ENCODE data around the gene SYNE1.
"Not testable (repeated sequence)": the region's sequence is repeated elsewhere in the genome, so short reads cannot be mapped to it uniquely, and the experiment has no call there.

SYNE1 gene

DNA sequence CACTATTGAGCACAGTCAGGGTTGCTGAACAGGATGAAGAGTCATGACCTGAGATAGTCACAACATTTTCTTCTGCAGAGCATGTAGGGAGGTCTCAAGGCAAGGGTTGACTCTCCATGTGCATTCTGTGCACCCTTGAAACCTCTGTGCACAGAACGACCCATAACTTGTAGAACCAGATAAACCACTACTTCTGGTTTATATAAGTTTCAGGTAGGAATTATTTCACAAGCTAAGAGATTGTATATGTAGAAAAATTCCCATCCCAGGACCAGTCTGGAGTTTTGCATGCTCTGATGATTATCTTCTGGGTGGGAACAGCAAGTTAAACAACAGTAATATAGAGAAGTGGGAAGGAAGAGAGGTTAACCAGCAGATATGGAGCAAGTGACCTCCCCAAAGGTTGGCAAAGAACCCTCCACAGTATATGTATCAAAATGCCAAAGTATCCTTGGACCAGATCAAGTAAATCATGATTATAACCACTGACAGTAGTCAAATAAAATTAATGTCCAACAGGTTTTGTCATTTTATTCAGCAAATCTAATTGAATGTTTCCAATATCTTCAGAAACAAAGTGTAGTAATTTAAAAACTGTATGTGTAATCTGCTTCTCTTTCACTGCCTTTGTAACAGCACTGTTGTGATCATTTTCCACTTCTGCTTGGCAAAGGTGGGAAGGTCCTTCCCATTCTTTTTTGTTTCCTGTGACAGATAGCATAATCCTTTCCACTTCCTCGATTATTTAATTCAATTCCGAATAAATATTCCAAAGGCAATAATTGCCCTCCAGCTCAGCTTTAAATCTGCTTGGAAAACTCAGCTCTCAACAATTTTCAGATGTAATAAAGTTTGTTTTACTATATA is 104.4 kb downstream of the SYNE1 start:
- no peak for DNase-seq (ENCODE audit: low spot score)
- in situ Hi-C loops (cut with MboI; ENCODE audit: low sequenced_read_pairs, unreplicated experiment): no loop called here
- TF ChIP-seq, protein P1, sequence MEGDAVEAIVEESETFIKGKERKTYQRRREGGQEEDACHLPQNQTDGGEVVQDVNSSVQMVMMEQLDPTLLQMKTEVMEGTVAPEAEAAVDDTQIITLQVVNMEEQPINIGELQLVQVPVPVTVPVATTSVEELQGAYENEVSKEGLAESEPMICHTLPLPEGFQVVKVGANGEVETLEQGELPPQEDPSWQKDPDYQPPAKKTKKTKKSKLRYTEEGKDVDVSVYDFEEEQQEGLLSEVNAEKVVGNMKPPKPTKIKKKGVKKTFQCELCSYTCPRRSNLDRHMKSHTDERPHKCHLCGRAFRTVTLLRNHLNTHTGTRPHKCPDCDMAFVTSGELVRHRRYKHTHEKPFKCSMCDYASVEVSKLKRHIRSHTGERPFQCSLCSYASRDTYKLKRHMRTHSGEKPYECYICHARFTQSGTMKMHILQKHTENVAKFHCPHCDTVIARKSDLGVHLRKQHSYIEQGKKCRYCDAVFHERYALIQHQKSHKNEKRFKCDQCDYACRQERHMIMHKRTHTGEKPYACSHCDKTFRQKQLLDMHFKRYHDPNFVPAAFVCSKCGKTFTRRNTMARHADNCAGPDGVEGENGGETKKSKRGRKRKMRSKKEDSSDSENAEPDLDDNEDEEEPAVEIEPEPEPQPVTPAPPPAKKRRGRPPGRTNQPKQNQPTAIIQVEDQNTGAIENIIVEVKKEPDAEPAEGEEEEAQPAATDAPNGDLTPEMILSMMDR (IDR thresholded peaks at IDR 0.05; ENCODE audit: borderline replicate concordance, control extremely low read depth, extremely low read depth, insufficient read depth, missing control alignments): no peak

- no peak for DNase-seq (ENCODE audit: low spot score)
- in situ Hi-C loops (cut with MboI; ENCODE audit: low sequenced_read_pairs, unreplicated experiment): no loop called here
- TF ChIP-seq, protein P1 (IDR thresholded peaks at IDR 0.05; ENCODE audit: borderline replicate concordance, control extremely low read depth, extremely low read depth, insufficient read depth, missing control alignments): no peak
These were observed 105.5 kb downstream of the SYNE1 start for GRCh38 chr6:152531659-152532058.

DNA sequence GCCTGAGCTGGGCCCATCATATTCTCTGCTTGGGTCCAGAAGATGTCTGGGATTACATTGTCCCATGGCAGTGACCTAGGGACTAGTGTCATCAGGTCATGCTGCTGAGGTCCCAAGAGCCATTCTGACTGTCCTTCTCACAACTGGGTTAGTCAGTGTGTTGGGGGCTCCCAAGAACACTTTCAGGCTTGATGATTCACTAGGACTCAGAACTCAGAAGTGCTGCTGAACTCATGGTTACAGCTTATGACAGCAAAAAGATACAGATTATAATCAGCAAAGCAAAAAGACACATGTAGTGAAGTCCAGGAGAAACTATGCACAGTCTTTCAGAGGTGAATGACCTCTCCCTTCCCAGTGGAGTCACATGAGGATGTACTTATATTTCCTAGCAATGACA is 107.8 kb downstream of the SYNE1 start:
- DNase-seq (ENCODE audit: low spot score): no peak
- TF ChIP-seq, protein P1 (IDR thresholded peaks at IDR 0.05; ENCODE audit: borderline replicate concordance, control extremely low read depth, extremely low read depth, insufficient read depth, missing control alignments): no peak
- in situ Hi-C loops (cut with MboI; ENCODE audit: low sequenced_read_pairs, unreplicated experiment): no loop called here

DNA sequence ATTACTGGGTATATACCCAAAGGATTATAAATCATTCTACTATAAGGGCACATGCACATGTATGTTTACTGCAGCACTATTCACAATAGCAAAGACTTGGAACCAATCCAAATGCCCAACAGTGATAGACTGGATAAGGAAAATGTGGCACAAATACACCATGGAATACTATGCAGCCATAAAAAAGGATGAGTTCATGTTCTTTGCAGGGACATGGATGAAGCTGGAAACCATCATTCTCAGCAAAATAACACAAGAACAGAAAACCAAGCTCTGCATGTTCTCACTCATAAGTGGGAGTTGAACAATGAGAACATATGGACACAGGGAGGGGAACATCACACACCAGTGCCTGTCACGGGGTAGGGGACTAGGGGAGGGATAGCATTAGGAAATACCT is 123.0 kb downstream of the SYNE1 start:
- in situ Hi-C loops (cut with MboI; ENCODE audit: low sequenced_read_pairs, unreplicated experiment); DNase-seq (ENCODE audit: low spot score): not testable (repeated sequence)

DNA sequence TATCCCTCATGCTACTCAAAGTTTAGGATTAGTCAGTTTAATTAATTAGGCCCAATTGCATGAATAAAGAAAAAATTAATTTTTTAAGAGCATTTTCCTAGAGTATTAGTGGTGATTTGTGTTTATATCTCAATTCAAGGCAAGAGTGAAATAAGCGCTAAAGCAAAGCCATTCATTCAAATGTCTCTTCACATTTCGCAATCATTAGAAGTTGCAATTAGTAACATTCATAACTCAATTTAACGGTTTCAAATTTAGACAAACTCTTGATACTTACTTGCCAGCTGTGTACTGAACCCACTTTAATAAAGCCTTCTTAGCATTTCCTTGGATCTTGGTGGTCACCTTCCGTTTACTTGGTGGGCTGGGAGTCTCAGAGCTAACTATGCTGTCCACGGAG is 127.2 kb downstream of the SYNE1 start:
- in situ Hi-C loops (cut with MboI; ENCODE audit: low sequenced_read_pairs, unreplicated experiment): no loop called here
- no peak for DNase-seq (ENCODE audit: low spot score)
- TF ChIP-seq, protein P1 (IDR thresholded peaks at IDR 0.05; ENCODE audit: borderline replicate concordance, control extremely low read depth, extremely low read depth, insufficient read depth, missing control alignments): no peak

GRCh38 chr6:152508477-152508876 is 128.7 kb downstream of the SYNE1 start:
- DNase-seq (ENCODE audit: low spot score): no peak
- in situ Hi-C loops (cut with MboI; ENCODE audit: low sequenced_read_pairs, unreplicated experiment): no loop called here
- TF ChIP-seq, protein P1 (IDR thresholded peaks at IDR 0.05; ENCODE audit: borderline replicate concordance, control extremely low read depth, extremely low read depth, insufficient read depth, missing control alignments): no peak

DNA sequence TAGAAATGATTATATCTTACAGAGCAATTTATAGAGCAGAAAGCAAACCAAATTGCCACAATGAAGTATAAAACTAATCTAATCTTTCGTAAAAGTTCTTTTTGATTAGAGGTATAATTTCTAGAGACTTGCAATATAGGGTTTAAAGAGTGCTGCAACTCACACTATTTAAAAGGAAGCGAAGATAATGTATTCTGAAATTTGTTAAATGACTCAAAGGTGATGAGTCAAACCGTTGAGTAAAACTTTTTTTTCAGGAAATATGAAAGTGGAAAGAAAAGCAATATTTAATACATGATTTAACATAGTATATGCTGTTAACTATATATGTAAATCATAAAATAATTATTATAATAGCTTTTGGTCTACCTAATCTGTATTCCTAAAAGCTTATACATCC is 133.6 kb downstream of the SYNE1 start:
- in situ Hi-C loops (cut with MboI; ENCODE audit: low sequenced_read_pairs, unreplicated experiment): no loop called here

More for the DNA sequence above, 133.6 kb downstream of the SYNE1 start:
- no peak for DNase-seq (ENCODE audit: low spot score)
- TF ChIP-seq, protein P1 (IDR thresholded peaks at IDR 0.05; ENCODE audit: borderline replicate concordance, control extremely low read depth, extremely low read depth, insufficient read depth, missing control alignments): no peak

All from GM13976 (cell line).